Umbilical cord (tissue), 2 donors: ENCODE data around the gene ZDHHC21. TPM values are rescaled to one million over a fixed set of nuclear protein-coding genes. Genes with fewer than 3 reads are reported as not detected.
A peak's percentile ranks its signal among the peaks of the same experiment; 100 is the strongest.
"Not testable (repeated sequence)": the region's sequence is repeated elsewhere in the genome, so short reads cannot be mapped to it uniquely, and the experiment has no call there.

Experiments used
- DNase-seq: peaks from one replicate; pipeline ENCODE4 v3.0.0-alpha.2; 2015; ENCODE audit warnings: low spot score
- total RNA-seq: library from RNA; depleted of rRNA; stranded (reverse); fragments of >200 nt; gene quantifications from one replicate; pipeline ENCODE4 v1.2.3, GENCODE V29; 2014; ENCODE audit warnings: low replicate concordance; ENCODE audit not compliant: insufficient read depth

The ZDHHC21 gene
- total RNA-seq, 1 donor from 2014 or later: 25.3 TPM

- DNase-seq: no peak
Observed at GRCh38 chr9:14686168-14686567, 7.1 kb downstream of the ZDHHC21 start.

- DNase-seq: not testable (repeated sequence)
Observed at GRCh38 chr9:14682616-14683015, 10.6 kb downstream of the ZDHHC21 start.

GRCh38 chr9:14678776-14679175 is 14.5 kb downstream of the ZDHHC21 start:
- no peak for DNase-seq

- DNase-seq: no peak
Observed at GRCh38 chr9:14677872-14678271, 15.4 kb downstream of the ZDHHC21 start.

- no peak for DNase-seq
Observed at GRCh38 chr9:14677396-14677795, 15.8 kb downstream of the ZDHHC21 start.

DNA sequence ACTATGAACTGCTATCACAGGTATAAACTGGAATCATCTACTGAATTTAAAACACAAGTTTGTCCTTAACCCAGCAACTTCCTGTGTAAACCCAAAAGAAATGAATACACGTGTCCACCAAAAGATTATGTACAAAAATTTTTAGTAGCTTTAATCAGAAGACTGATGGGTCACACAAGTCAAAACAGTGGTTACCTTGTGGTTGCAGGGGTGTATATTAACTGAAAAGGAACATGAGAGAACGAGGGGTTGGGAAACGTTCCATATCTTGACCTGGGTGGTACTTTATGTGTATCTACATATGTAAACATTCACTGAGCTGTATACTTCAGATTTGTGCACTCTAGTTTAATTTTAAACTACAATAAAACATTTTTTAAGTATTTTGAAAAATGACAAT is 18.6 kb downstream of the ZDHHC21 start:
- DNase-seq: no peak

GRCh38 chr9:14671377-14671776 is 21.9 kb downstream of the ZDHHC21 start:
- DNase-seq: no peak

GRCh38 chr9:14670718-14671117 is 22.5 kb downstream of the ZDHHC21 start:
- DNase-seq: no peak

DNA sequence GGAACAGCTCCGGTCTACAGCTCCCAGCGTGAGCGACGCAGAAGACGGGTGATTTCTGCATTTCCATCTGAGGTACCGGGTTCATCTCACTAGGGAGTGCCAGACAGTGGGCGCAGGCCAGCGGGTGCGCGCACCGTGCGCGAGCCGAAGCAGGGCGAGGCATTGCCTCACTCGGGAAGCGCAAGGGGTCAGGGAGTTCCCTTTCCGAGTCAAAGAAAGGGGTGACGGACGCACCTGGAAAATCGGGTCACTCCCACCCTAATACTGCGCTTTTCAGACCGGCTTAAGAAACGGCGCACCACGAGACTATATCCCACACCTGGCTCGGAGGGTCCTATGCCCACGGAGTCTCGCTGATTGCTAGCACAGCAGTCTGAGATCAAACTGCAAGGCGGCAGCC is 29.2 kb downstream of the ZDHHC21 start:
- not testable (repeated sequence) for DNase-seq

DNA sequence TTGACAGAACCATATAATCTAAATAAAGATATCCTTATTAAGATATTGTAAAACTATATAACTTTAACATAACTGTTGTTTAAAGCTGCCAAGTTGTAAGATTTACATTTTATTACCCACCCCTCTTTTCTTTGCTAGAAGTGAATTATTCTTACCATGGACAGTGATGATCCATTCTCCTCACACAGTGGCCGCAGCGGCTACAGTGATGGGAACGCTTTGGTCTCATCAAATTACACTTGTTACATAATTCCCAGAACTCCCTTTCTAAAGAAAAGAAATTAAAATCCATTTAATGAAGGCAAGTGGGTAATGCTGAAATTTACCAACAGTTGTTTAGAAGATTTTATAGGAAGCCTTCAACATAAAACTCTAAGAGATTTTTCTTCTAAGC is 31.2 kb downstream of the ZDHHC21 start:
- DNase-seq: no peak

DNA sequence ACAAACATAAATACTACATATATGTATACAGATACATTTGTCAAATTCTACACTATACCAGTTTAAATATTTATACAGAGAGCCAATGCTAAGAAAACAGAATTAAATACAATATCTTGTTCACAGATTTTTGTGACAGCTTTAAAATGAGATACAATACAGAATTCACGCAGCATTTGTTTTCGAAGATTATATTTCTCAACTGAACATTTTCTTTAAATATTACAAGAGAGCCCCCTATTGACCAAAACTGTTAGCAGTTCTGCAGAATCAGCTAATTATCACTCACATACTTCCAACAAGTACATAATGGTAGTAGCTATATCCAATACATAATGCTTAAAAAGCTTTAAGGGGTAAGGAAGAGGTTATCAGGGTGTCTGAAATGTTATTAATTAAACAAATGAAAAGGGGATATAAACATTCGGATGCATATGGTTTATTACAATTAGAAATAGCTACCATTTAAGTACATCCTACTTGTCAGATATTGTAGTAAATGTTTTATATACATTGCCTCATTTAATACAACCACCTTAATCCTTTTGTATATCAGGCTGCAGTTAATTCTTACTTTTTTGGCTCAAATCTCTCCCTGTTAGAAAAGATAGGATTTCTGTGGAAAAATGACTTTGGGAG is 31.7 kb downstream of the ZDHHC21 start:
- peak; percentile 30 for DNase-seq

DNA sequence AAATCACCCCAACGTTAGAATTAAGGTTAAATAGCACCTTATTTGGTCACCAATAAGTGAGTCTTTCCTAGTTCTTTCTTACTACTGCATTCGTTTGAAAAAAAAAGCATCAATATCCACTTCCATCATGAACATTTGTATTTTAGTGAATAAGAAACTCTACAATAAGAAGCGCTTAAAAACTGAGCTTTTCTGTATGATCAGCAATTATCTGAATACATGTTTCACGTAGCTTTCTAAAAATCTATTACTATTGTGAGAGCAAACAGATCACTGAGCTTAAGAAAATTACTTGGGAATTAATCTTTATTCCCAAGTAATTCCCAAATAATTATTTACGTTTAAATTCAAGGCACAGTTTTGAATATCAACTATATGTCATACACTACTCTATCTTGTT is 32.5 kb downstream of the ZDHHC21 start:
- DNase-seq: no peak

- DNase-seq: no peak
Observed at GRCh38 chr9:14654932-14655331, 38.3 kb downstream of the ZDHHC21 start.

DNA sequence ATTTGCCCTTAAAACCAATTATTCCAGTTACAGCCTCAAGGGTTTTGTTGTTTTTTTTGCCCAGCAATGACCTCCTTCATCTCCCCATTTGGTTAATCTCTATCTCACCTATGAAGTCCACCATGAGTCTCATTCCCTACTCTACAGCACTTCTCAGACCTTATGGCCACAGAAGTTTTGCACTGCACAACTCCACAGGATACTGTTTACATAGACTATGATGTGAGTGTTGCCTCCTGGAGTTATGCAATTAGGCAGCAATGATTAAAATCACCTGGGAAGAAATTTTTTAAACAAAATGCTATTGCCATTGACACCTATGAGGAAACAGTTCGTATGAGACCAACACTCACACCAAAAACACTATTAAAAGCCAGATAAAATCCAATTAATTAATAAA is 39.7 kb downstream of the ZDHHC21 start:
- no peak for DNase-seq

- no peak for DNase-seq
Observed at GRCh38 chr9:14652729-14653377, 40.4 kb downstream of the ZDHHC21 start.

DNA sequence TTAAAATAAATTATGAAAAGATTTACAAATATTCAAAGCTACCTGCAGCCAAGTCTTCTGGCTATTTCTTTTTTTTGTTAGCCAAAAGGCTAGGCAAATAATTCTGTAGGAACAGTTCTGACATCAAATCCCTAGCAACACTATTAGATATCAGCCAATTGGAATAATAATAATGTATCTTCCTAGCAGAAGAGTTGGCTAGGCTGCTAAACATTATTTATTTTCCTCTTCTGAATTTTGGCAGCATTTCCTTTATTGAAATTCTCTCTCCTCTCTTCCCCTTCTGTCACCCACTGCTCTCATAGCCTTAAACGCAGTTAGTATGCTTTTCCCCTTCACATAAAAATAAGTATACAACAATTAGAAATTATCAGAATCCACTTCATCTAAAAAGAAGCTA is 42.6 kb downstream of the ZDHHC21 start:
- no peak for DNase-seq

GRCh38 chr9:14645648-14646047 is 47.6 kb downstream of the ZDHHC21 start:
- no peak for DNase-seq

DNA sequence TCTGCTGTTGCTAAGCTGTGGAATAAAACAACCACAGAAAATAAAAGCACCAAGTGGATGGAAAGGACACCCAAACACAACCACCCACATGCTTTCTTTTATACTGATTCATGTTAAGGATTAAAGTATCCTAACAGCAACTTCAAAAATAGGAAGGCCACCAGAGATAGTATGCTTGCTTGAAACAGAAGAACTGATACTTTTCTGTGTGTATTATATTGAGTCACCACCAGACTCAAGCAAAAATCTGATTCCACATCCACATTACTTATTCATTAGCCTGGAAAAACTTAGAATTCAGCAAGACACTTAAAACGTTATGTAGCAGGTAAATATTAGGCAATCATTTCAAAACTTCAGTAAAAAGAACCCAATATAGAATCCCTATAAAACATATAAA is 52.3 kb downstream of the ZDHHC21 start:
- no peak for DNase-seq

DNA sequence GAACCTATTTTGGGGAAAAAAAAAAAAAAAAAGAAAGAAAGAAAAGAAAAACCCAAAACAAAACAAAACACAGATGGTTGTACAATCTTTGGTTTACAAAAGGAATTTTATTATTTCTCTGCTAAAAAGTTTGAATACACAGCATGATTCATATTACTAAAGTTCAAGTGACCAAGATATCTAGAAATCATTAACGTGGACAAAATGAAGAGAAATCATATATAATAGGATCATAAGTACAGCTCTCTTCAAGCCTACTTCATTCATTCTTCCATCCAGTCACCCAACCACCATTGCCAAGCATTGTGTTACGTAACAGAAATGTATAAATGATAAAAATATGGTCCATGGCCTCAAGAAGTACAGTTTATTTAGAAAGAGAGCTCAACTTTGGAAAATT is 52.9 kb downstream of the ZDHHC21 start:
- no peak for DNase-seq

GRCh38 chr9:14633906-14634565 is 59.2 kb downstream of the ZDHHC21 start:
- DNase-seq: no peak

- DNase-seq: no peak
Observed at GRCh38 chr9:14633148-14633547, 60.1 kb downstream of the ZDHHC21 start.

GRCh38 chr9:14627513-14627912 is 65.7 kb downstream of the ZDHHC21 start:
- DNase-seq: no peak

DNA sequence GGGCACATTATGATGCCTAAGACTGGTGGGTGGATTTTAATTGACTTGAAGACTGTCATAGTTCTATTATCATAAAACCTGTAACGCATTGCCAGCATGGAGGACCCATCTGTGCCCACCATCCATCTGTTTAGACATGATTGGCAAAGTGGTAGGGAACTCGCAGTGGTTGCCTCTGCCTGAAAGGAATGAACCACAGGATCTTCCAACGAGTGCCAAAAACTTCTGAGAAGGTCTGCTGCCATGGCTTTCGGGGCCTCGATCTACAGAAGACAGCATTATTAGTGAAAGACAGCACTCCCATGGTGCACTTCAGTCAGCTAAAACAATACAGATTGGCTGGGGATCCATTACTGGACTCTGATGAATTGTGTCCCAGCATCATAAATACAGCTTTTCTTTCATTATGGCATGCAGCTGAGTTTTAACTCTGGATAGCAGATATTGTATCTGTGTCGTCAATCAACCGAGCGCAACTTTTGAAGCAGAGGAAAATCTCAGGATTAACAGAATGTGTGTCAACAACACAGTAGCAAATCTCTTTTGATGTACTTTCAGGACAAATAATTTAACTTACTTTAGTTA is 74.3 kb downstream of the ZDHHC21 start:
- DNase-seq: no peak
